OCI-LY1 (cell line): ENCODE results near the gene AMOT.

Experiments used
- CTCF ChIP-seq: fragments of 200-600 bp; sonication (generic), shearing (Covaris generic); IDR thresholded peaks from 2 replicates; pipeline ENCODE4 v1.5.1; 2017; ENCODE audit warnings: mild to moderate bottlenecking, antibody characterized with exemption, low read length, moderate library complexity, mixed read lengths
- EZH2 ChIP-seq: fragments of 200-600 bp; sonication (generic), shearing (Covaris generic); IDR thresholded peaks from 2 replicates; pipeline ENCODE4 v1.8.0; 2017; ENCODE audit warnings: borderline replicate concordance, mixed run types, mild to moderate bottlenecking, antibody characterized with exemption, low read length, moderate library complexity, mixed read lengths

DNA sequence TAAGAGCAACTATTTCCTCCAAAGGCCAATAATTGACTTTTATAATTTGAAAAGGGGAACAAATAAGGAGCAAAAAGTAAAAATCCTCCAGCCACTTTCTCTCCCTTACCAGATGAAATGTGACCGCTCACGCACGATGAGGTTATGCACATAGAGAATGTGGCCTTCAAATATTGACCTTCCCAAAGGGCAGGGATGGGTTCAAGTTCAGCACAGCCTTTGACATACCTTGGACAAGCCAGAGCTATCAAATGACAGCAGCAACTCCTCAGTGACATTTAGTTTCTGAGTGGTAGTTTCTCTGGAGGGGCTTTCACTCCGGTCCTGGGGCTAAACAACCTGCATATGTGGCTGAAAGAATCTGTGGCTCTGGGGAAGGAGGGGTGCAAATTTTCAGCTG lies 50.7 kb downstream of the AMOT start:
- TF ChIP-seq CTCF (no peak), EZH2 (no peak)
